GM23338 (cell line): ENCODE measurements around the gene ZYG11B. TPM values are rescaled to one million over a fixed set of nuclear protein-coding genes. Genes with fewer than 3 reads are reported as not detected.

Experiments used
- ATAC-seq: fragments of 200-7000 bp; cut with Tn5 transposase; 3 replicates; pipeline ENCODE4 v1.9.1; 2020
- DNase-seq: peaks from one replicate; pipeline ENCODE4 v3.0.0-alpha.2; 2015; ENCODE audit warnings: low spot score
- H2AFZ ChIP-seq: fragments of 200-600 bp; sonication (generic); 2 replicates; pipeline ENCODE4 v1.8.0; 2016; ENCODE audit warnings: antibody characterized with exemption, mild to moderate bottlenecking, moderate library complexity
- H3F3A ChIP-seq: fragments of 200-600 bp; sonication (generic); replicated peaks from 2 replicates; pipeline ENCODE4 v1.8.0; 2017; ENCODE audit warnings: antibody characterized with exemption, mixed run types, low read depth
- H3K27ac ChIP-seq: fragments of 200-600 bp; sonication (generic); 2 replicates; pipeline ENCODE4 v1.6.1; 2016; ENCODE audit warnings: low read depth
- H3K27me3 ChIP-seq: fragments of 200-600 bp; sonication (generic); 2 replicates; pipeline ENCODE4 v1.8.0; 2016; ENCODE audit warnings: mild to moderate bottlenecking, mixed run types, moderate library complexity; ENCODE audit not compliant: insufficient read depth
- H3K36me3 ChIP-seq: fragments of 200-600 bp; sonication (generic); 2 replicates; pipeline ENCODE4 v1.8.0; 2016; ENCODE audit warnings: mild to moderate bottlenecking; ENCODE audit not compliant: insufficient read depth
- H3K4me1 ChIP-seq: fragments of 200-600 bp; sonication (generic); 2 replicates; pipeline ENCODE4 v1.8.0; 2016; ENCODE audit warnings: mild to moderate bottlenecking, moderate library complexity; ENCODE audit not compliant: insufficient read depth
- H3K4me2 ChIP-seq: fragments of 200-600 bp; sonication (generic); 2 replicates; pipeline ENCODE4 v1.7.1; 2017; ENCODE audit warnings: mixed run types
- H3K4me3 ChIP-seq: fragments of 200-600 bp; sonication (generic); 2 replicates; pipeline ENCODE4 v1.6.1; 2016; ENCODE audit warnings: mixed run types
- H3K79me2 ChIP-seq: fragments of 200-600 bp; sonication (generic); replicated peaks from 2 replicates; pipeline ENCODE4 v1.8.0; 2017; ENCODE audit warnings: mild to moderate bottlenecking; ENCODE audit not compliant: insufficient read depth
- H3K9me2 ChIP-seq: fragments of 200-600 bp; sonication (generic); 2 replicates; pipeline ENCODE4 v1.8.0; 2017; ENCODE audit not compliant: insufficient read depth
- H4K20me1 ChIP-seq: fragments of 200-600 bp; sonication (generic); replicated peaks from 2 replicates; pipeline ENCODE4 v1.8.0; 2017; ENCODE audit warnings: mild to moderate bottlenecking; ENCODE audit not compliant: insufficient read depth
- H3K27ac Mint-ChIP-seq: 2 replicates; pipeline ENCODE4 v1.8.0; 2020; ENCODE audit warnings: inconsistent platforms, mild to moderate bottlenecking, moderate library complexity, mixed read lengths
- H3K27me3 Mint-ChIP-seq: 3 replicates; pipeline ENCODE4 v1.8.0; 2022; ENCODE audit warnings: low read depth, mild to moderate bottlenecking, moderate library complexity, mixed read lengths, inconsistent platforms; ENCODE audit not compliant: insufficient read depth, poor library complexity
- H3K36me3 Mint-ChIP-seq: 3 replicates; pipeline ENCODE4 v1.8.0; 2021; ENCODE audit warnings: low read depth, mild to moderate bottlenecking, inconsistent platforms, moderate library complexity, mixed read lengths
- H3K4me1 Mint-ChIP-seq: 3 replicates; pipeline ENCODE4 v1.8.0; 2020; ENCODE audit warnings: mild to moderate bottlenecking, inconsistent platforms, mixed read lengths
- H3K4me3 Mint-ChIP-seq: 3 replicates; pipeline ENCODE4 v1.8.0; 2021; ENCODE audit warnings: moderate library complexity, mild to moderate bottlenecking, inconsistent platforms, mixed read lengths
- H3K9me3 Mint-ChIP-seq: 3 replicates; pipeline ENCODE4 v1.8.0; 2020; ENCODE audit warnings: moderate library complexity, mild to moderate bottlenecking, inconsistent platforms, mixed read lengths
- CREB1 ChIP-seq: fragments of 250-450 bp; sonication (Bioruptor Pico); IDR thresholded peaks from 2 replicates; pipeline ENCODE4 v1.5.0; 2020; ENCODE audit warnings: low read depth, mild to moderate bottlenecking, moderate library complexity
- EZH2 ChIP-seq: fragments of 200-600 bp; sonication (generic); IDR thresholded peaks from one replicate; pipeline ENCODE4 v1.8.0; 2017; ENCODE audit warnings: antibody characterized with exemption, mild to moderate bottlenecking, low read depth; ENCODE audit not compliant: unreplicated experiment
- EZH2phosphoT487 ChIP-seq: fragments of 200-600 bp; sonication (generic); IDR thresholded peaks from one replicate; pipeline ENCODE4 v1.8.1; 2018; ENCODE audit warnings: antibody characterized with exemption; ENCODE audit not compliant: unreplicated experiment
- polyA plus RNA-seq: library from polyadenylated mRNA; unstranded; fragments of >200 nt; fragmentation: Nextera tagmentation; extraction: Ambion mirVana; gene quantifications from 2 replicates; pipeline ENCODE4 v1.2.1, GENCODE V29; 2016
- total RNA-seq: library from RNA; depleted of rRNA; stranded (reverse); fragments of >200 nt; shearing (Covaris generic); gene quantifications from 2 replicates; pipeline ENCODE4 v1.2.3, GENCODE V29; 2014
- TF ChIP-seq, protein P1 (sequence below): fragments of 250-450 bp; sonication (Bioruptor Pico); IDR thresholded peaks from 2 replicates; pipeline ENCODE4 v1.5.0; 2020; ENCODE audit warnings: mild to moderate bottlenecking, moderate library complexity
- TF ChIP-seq, protein P2 (sequence below): IDR thresholded peaks from one replicate; pipeline ENCODE4 v1.6.1; 2018; ENCODE audit warnings: antibody characterized with exemption; ENCODE audit not compliant: unreplicated experiment

ZYG11B gene
- total and polyA plus RNA-seq, 2 experiments from 2014 or later = 7.8 to 42.3 TPM

DNA sequence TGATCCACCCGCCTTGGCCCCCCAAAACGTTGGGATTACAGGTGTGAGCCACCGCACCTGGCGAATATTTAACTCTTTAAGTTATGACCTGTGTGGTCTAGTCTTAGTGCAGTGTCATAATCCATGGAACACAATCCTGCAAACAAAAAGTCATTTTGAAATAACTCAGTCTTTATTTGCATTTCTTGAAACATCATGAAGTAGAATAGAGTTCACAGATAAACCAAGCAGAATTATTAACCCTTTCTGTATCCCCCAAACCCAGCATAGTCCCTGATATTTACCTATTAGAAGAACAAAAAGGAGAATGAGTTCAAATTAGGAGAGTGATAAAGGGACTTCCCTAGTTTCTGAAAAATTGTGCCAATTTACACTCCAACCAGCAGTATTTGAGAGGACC is 19.9 kb downstream of the ZYG11B start:
- Histone ChIP-seq H3K27me3 (no peaks in the 10 kb centered on the region), H2AFZ (no peak overlapping the region), H4K20me1 (peaks cover 4% of the 10 kb centered on the region; the same call in 1 of the 2 replicates), H3K4me3 (no peak overlapping the region), H3K9me2 (no peaks in the 10 kb centered on the region), H3K27ac (no peak overlapping the region), H3K4me1 (peaks cover 8% of the 10 kb centered on the region; the same call in 1 of the 2 replicates), H3K4me2 (no peak overlapping the region), H3K36me3 (no peaks in the 10 kb centered on the region), H3F3A (0 out of 2 replicates have a peak, but pooled peaks cover 3% of the 10 kb centered on the region), H3K79me2 (peaks cover 50% of the 10 kb centered on the region)
- Mint-ChIP-seq H3K4me1 (peaks cover 2% of the 10 kb centered on the region; the same call in 1 of the 3 replicates), H3K36me3 (peaks cover 12% of the 10 kb centered on the region), H3K9me3 (peaks cover 15% of the 10 kb centered on the region; the same call in 2 of the 3 replicates), H3K4me3 (no peak overlapping the region), H3K27ac (no peak overlapping the region), H3K27me3 (peaks cover 1% of the 10 kb centered on the region)
- DNase-seq = no peak
- TF ChIP-seq, protein P1, sequence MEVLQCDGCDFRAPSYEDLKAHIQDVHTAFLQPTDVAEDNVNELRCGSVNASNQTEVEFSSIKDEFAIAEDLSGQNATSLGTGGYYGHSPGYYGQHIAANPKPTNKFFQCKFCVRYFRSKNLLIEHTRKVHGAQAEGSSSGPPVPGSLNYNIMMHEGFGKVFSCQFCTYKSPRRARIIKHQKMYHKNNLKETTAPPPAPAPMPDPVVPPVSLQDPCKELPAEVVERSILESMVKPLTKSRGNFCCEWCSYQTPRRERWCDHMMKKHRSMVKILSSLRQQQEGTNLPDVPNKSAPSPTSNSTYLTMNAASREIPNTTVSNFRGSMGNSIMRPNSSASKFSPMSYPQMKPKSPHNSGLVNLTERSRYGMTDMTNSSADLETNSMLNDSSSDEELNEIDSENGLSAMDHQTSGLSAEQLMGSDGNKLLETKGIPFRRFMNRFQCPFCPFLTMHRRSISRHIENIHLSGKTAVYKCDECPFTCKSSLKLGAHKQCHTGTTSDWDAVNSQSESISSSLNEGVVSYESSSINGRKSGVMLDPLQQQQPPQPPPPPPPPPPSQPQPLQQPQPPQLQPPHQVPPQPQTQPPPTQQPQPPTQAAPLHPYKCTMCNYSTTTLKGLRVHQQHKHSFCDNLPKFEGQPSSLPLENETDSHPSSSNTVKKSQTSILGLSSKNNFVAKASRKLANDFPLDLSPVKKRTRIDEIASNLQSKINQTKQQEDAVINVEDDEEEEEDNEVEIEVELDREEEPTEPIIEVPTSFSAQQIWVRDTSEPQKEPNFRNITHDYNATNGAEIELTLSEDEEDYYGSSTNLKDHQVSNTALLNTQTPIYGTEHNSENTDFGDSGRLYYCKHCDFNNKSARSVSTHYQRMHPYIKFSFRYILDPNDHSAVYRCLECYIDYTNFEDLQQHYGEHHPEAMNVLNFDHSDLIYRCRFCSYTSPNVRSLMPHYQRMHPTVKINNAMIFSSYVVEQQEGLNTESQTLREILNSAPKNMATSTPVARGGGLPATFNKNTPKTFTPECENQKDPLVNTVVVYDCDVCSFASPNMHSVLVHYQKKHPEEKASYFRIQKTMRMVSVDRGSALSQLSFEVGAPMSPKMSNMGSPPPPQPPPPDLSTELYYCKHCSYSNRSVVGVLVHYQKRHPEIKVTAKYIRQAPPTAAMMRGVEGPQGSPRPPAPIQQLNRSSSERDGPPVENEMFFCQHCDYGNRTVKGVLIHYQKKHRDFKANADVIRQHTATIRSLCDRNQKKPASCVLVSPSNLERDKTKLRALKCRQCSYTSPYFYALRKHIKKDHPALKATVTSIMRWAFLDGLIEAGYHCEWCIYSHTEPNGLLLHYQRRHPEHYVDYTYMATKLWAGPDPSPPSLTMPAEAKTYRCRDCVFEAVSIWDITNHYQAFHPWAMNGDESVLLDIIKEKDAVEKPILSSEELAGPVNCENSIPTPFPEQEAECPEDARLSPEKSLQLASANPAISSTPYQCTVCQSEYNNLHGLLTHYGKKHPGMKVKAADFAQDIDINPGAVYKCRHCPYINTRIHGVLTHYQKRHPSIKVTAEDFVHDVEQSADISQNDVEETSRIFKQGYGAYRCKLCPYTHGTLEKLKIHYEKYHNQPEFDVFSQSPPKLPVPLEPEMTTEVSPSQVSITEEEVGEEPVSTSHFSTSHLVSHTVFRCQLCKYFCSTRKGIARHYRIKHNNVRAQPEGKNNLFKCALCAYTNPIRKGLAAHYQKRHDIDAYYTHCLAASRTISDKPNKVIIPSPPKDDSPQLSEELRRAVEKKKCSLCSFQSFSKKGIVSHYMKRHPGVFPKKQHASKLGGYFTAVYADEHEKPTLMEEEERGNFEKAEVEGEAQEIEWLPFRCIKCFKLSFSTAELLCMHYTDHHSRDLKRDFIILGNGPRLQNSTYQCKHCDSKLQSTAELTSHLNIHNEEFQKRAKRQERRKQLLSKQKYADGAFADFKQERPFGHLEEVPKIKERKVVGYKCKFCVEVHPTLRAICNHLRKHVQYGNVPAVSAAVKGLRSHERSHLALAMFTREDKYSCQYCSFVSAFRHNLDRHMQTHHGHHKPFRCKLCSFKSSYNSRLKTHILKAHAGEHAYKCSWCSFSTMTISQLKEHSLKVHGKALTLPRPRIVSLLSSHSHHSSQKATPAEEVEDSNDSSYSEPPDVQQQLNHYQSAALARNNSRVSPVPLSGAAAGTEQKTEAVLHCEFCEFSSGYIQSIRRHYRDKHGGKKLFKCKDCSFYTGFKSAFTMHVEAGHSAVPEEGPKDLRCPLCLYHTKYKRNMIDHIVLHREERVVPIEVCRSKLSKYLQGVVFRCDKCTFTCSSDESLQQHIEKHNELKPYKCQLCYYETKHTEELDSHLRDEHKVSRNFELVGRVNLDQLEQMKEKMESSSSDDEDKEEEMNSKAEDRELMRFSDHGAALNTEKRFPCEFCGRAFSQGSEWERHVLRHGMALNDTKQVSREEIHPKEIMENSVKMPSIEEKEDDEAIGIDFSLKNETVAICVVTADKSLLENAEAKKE (CRISPR knock-in tag) = no peak
- TF ChIP-seq EZH2phosphoT487 (no peak), EZH2 (no peak), CREB1 (no peak)
- TF ChIP-seq, protein P2, sequence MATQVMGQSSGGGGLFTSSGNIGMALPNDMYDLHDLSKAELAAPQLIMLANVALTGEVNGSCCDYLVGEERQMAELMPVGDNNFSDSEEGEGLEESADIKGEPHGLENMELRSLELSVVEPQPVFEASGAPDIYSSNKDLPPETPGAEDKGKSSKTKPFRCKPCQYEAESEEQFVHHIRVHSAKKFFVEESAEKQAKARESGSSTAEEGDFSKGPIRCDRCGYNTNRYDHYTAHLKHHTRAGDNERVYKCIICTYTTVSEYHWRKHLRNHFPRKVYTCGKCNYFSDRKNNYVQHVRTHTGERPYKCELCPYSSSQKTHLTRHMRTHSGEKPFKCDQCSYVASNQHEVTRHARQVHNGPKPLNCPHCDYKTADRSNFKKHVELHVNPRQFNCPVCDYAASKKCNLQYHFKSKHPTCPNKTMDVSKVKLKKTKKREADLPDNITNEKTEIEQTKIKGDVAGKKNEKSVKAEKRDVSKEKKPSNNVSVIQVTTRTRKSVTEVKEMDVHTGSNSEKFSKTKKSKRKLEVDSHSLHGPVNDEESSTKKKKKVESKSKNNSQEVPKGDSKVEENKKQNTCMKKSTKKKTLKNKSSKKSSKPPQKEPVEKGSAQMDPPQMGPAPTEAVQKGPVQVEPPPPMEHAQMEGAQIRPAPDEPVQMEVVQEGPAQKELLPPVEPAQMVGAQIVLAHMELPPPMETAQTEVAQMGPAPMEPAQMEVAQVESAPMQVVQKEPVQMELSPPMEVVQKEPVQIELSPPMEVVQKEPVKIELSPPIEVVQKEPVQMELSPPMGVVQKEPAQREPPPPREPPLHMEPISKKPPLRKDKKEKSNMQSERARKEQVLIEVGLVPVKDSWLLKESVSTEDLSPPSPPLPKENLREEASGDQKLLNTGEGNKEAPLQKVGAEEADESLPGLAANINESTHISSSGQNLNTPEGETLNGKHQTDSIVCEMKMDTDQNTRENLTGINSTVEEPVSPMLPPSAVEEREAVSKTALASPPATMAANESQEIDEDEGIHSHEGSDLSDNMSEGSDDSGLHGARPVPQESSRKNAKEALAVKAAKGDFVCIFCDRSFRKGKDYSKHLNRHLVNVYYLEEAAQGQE = no peak
- ATAC-seq = no peak
